ENCODE measurements around the gene SLC38A2. TPM values are rescaled to one million over a fixed set of nuclear protein-coding genes. Genes with fewer than 3 reads are reported as not detected.
"Not testable (repeated sequence)": the region's sequence is repeated elsewhere in the genome, so short reads cannot be mapped to it uniquely, and the experiment has no call there.

SLC38A2 gene
- total RNA-seq, 1 experiment from 2014 or later: 257 TPM

- no peak for DNase-seq (ENCODE audit: low read depth, low spot score)
- in situ Hi-C loops (cut with HindIII; ENCODE audit: low pct_unique_long_range_greater_than_20kb, low sequenced_read_pairs): no loop called here
These were observed 27.8 kb upstream of the SLC38A2 start for GRCh38 chr12:46400406-46400805.

GRCh38 chr12:46399461-46400248, 27.1 kb upstream of the SLC38A2 start:
- DNase-seq (ENCODE audit: low read depth, low spot score); in situ Hi-C loops (cut with HindIII; ENCODE audit: low pct_unique_long_range_greater_than_20kb, low sequenced_read_pairs): not testable (repeated sequence)

GRCh38 chr12:46396826-46397225, 24.3 kb upstream of the SLC38A2 start:
- DNase-seq (ENCODE audit: low read depth, low spot score): no peak
- in situ Hi-C loops (cut with HindIII; ENCODE audit: low pct_unique_long_range_greater_than_20kb, low sequenced_read_pairs): no loop called here

- in situ Hi-C loops (cut with HindIII; ENCODE audit: low pct_unique_long_range_greater_than_20kb, low sequenced_read_pairs): no loop called here
- DNase-seq (ENCODE audit: low read depth, low spot score): no peak
These were observed 22.8 kb upstream of the SLC38A2 start for GRCh38 chr12:46395388-46395787.

- in situ Hi-C loops (cut with HindIII; ENCODE audit: low pct_unique_long_range_greater_than_20kb, low sequenced_read_pairs): no loop called here
- DNase-seq (ENCODE audit: low read depth, low spot score): peak; percentile 34
These were observed 19.1 kb upstream of the SLC38A2 start for GRCh38 chr12:46391630-46392029.

- no peak for DNase-seq (ENCODE audit: low read depth, low spot score)
- in situ Hi-C loops (cut with HindIII; ENCODE audit: low pct_unique_long_range_greater_than_20kb, low sequenced_read_pairs): no loop called here
These were observed 18.3 kb upstream of the SLC38A2 start for GRCh38 chr12:46390881-46391280.

- in situ Hi-C loops (cut with HindIII; ENCODE audit: low pct_unique_long_range_greater_than_20kb, low sequenced_read_pairs): no loop called here
- DNase-seq (ENCODE audit: low read depth, low spot score): no peak
These were observed 17.7 kb upstream of the SLC38A2 start for GRCh38 chr12:46390304-46390703.

GRCh38 chr12:46389031-46389616, 16.6 kb upstream of the SLC38A2 start:
- in situ Hi-C loops (cut with HindIII; ENCODE audit: low pct_unique_long_range_greater_than_20kb, low sequenced_read_pairs): no loop called here
- no peak for DNase-seq (ENCODE audit: low read depth, low spot score)

- DNase-seq (ENCODE audit: low read depth, low spot score): no peak
- in situ Hi-C loops (cut with HindIII; ENCODE audit: low pct_unique_long_range_greater_than_20kb, low sequenced_read_pairs): no loop called here
These were observed 16.0 kb upstream of the SLC38A2 start for GRCh38 chr12:46388427-46389021.

GRCh38 chr12:46387670-46388069, 15.1 kb upstream of the SLC38A2 start:
- in situ Hi-C loops (cut with HindIII; ENCODE audit: low pct_unique_long_range_greater_than_20kb, low sequenced_read_pairs): no loop called here
- no peak for DNase-seq (ENCODE audit: low read depth, low spot score)

GRCh38 chr12:46386877-46387629, 14.5 kb upstream of the SLC38A2 start:
- in situ Hi-C loops (cut with HindIII; ENCODE audit: low pct_unique_long_range_greater_than_20kb, low sequenced_read_pairs): no loop called here

GRCh38 chr12:46386360-46386867, 13.8 kb upstream of the SLC38A2 start:
- no peak for DNase-seq (ENCODE audit: low read depth, low spot score)
- in situ Hi-C loops (cut with HindIII; ENCODE audit: low pct_unique_long_range_greater_than_20kb, low sequenced_read_pairs): no loop called here

More at GRCh38 chr12:46386877-46387629, 14.5 kb upstream of the SLC38A2 start:
- DNase-seq (ENCODE audit: low read depth, low spot score): no peak

- DNase-seq (ENCODE audit: low read depth, low spot score): no peak
- in situ Hi-C loops (cut with HindIII; ENCODE audit: low pct_unique_long_range_greater_than_20kb, low sequenced_read_pairs): no loop called here
These were observed 12.9 kb upstream of the SLC38A2 start for GRCh38 chr12:46385438-46385837.

- in situ Hi-C loops (cut with HindIII; ENCODE audit: low pct_unique_long_range_greater_than_20kb, low sequenced_read_pairs): no loop called here
- DNase-seq (ENCODE audit: low read depth, low spot score): no peak
These were observed 12.1 kb upstream of the SLC38A2 start for GRCh38 chr12:46384451-46385309.

- DNase-seq (ENCODE audit: low read depth, low spot score): peak; percentile 76
- in situ Hi-C loops (cut with HindIII; ENCODE audit: low pct_unique_long_range_greater_than_20kb, low sequenced_read_pairs): no loop called here
These were observed 11.3 kb upstream of the SLC38A2 start for GRCh38 chr12:46383654-46384450.

GRCh38 chr12:46382964-46383653, 10.5 kb upstream of the SLC38A2 start:
- peak; percentile 95 for DNase-seq (ENCODE audit: low read depth, low spot score)
- in situ Hi-C loops (cut with HindIII; ENCODE audit: low pct_unique_long_range_greater_than_20kb, low sequenced_read_pairs): no loop called here

All from SK-MEL-5 (cell line).